ENCODE data around the gene RNF43. TPM values are rescaled to one million over a fixed set of nuclear protein-coding genes. Genes with fewer than 3 reads are reported as not detected.
A peak's percentile ranks its signal among the peaks of the same experiment; 100 is the strongest.

The RNF43 gene
- total and polyA plus RNA-seq, 2 of the 13 experiments (the other 11 are each of a cell fraction or from before 2014, with no cell fraction given), result 31.0 to 53.4 TPM

DNA sequence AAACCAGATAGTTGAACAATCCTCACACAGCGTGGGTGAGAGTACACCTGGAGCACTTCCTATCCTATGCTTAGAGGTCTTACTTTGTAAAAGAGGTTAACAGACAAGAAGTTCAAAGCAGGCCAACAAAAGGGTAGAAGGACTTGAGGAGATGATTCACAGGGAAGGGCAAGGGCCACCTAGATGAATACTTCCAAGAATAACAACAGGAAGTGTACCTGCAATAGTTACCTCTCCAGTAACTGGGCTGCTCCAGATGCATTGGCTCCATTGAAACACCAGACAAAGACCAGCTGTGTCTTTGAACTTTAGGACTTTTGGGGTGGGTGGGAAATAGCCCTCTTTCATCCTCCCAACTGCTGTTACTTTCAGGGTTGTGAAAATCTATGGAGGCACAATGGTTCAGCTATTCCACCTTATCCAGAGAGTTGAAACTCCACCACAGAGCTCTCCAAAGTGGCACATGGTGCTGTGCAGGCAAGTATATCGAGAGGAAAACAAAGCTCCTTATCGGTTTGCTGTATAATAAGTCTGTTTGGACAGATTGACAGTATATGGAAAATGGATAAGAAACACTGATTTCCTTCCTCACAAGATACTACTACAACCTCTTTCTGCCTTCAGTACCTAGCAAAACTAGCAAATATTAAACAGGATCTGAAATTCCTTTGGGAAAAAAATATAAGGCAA lies 22.7 kb downstream of the RNF43 start (continued):
- peak; percentile 78 for TF ChIP-seq ZKSCAN8 (CRISPR knock-in tag; IDR thresholded peaks at IDR 0.05; ENCODE audit: borderline replicate concordance)
- TF ChIP-seq ARHGAP35 (CRISPR knock-in tag; IDR thresholded peaks at IDR 0.05; ENCODE audit: borderline replicate concordance), result no peak
- TF ChIP-seq WIZ (CRISPR knock-in tag; IDR thresholded peaks at IDR 0.05), result no peak
- no peak for TF ChIP-seq NONO (IDR thresholded peaks at IDR 0.05)
- no peak for TF ChIP-seq NONO (CRISPR knock-in tag; conservative IDR thresholded peaks at IDR 0.05)
- no peak for TF ChIP-seq ZNF614 (CRISPR knock-in tag; IDR thresholded peaks at IDR 0.05; ENCODE audit: borderline replicate concordance)
- 0 out of 2 replicates have a peak, but pooled peaks have one; percentile 61 for TF ChIP-seq GLI4 (CRISPR knock-in tag; IDR thresholded peaks at IDR 0.05; ENCODE audit: borderline replicate concordance)
- 0 out of 2 replicates have a peak, but pooled peaks have one; percentile 44 for TF ChIP-seq ZNF264 (CRISPR knock-in tag; IDR thresholded peaks at IDR 0.05)
- no peak for TF ChIP-seq TOE1 (CRISPR knock-in tag; IDR thresholded peaks at IDR 0.05)
- TF ChIP-seq, protein P1, sequence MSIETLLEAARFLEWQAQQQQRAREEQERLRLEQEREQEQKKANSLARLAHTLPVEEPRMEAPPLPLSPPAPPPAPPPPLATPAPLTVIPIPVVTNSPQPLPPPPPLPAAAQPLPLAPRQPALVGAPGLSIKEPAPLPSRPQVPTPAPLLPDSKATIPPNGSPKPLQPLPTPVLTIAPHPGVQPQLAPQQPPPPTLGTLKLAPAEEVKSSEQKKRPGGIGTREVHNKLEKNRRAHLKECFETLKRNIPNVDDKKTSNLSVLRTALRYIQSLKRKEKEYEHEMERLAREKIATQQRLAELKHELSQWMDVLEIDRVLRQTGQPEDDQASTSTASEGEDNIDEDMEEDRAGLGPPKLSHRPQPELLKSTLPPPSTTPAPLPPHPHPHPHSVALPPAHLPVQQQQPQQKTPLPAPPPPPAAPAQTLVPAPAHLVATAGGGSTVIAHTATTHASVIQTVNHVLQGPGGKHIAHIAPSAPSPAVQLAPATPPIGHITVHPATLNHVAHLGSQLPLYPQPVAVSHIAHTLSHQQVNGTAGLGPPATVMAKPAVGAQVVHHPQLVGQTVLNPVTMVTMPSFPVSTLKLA (IDR thresholded peaks at IDR 0.05), result 0 out of 2 replicates have a peak, but pooled peaks have one; percentile 7
- TF ChIP-seq MXI1 (IDR thresholded peaks at IDR 0.05; ENCODE audit: borderline replicate concordance, low read depth, low read length), result no peak
- no peak for TF ChIP-seq BRCA1 (CRISPR knock-in tag; IDR thresholded peaks at IDR 0.05)
- peak; percentile 92; the same call in 1 of the 2 replicates for TF ChIP-seq ZNF644 (CRISPR knock-in tag; IDR thresholded peaks at IDR 0.05; ENCODE audit: low read depth)
- TF ChIP-seq, protein P2, sequence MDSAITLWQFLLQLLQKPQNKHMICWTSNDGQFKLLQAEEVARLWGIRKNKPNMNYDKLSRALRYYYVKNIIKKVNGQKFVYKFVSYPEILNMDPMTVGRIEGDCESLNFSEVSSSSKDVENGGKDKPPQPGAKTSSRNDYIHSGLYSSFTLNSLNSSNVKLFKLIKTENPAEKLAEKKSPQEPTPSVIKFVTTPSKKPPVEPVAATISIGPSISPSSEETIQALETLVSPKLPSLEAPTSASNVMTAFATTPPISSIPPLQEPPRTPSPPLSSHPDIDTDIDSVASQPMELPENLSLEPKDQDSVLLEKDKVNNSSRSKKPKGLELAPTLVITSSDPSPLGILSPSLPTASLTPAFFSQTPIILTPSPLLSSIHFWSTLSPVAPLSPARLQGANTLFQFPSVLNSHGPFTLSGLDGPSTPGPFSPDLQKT (CRISPR knock-in tag; IDR thresholded peaks at IDR 0.05; ENCODE audit: borderline replicate concordance), result no peak
- TF ChIP-seq DMAP1 (CRISPR knock-in tag; IDR thresholded peaks at IDR 0.05), result peak; percentile 26; the same call in 1 of the 2 replicates
- TF ChIP-seq, protein P3, sequence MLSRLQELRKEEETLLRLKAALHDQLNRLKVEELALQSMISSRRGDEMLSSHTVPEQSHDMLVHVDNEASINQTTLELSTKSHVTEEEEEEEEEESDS (CRISPR knock-in tag; IDR thresholded peaks at IDR 0.05; ENCODE audit: borderline replicate concordance), result no peak
- TF ChIP-seq TMF1 (CRISPR knock-in tag; IDR thresholded peaks at IDR 0.05; ENCODE audit: low read depth), result no peak
- TF ChIP-seq ZIK1 (CRISPR knock-in tag; IDR thresholded peaks at IDR 0.05; ENCODE audit: borderline replicate concordance, low read depth), result no peak
- no peak for TF ChIP-seq REXO4 (CRISPR knock-in tag; IDR thresholded peaks at IDR 0.05; ENCODE audit: borderline replicate concordance)
- 0 out of 4 replicates have a peak, but pooled peaks of 1 of the 2 experiments have one; percentile 58 for TF ChIP-seq KLF16 (CRISPR knock-in tag; IDR thresholded peaks at IDR 0.05)
- TF ChIP-seq, protein P4, sequence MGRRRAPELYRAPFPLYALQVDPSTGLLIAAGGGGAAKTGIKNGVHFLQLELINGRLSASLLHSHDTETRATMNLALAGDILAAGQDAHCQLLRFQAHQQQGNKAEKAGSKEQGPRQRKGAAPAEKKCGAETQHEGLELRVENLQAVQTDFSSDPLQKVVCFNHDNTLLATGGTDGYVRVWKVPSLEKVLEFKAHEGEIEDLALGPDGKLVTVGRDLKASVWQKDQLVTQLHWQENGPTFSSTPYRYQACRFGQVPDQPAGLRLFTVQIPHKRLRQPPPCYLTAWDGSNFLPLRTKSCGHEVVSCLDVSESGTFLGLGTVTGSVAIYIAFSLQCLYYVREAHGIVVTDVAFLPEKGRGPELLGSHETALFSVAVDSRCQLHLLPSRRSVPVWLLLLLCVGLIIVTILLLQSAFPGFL (CRISPR knock-in tag; IDR thresholded peaks at IDR 0.05), result no peak
- TF ChIP-seq, protein P5, sequence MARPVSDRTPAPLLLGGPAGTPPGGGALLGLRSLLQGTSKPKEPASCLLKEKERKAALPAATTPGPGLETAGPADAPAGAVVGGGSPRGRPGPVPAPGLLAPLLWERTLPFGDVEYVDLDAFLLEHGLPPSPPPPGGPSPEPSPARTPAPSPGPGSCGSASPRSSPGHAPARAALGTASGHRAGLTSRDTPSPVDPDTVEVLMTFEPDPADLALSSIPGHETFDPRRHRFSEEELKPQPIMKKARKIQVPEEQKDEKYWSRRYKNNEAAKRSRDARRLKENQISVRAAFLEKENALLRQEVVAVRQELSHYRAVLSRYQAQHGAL (CRISPR knock-in tag; IDR thresholded peaks at IDR 0.05; ENCODE audit: not compliant biosample characterization), result no peak
- TF ChIP-seq SALL1 (CRISPR knock-in tag; IDR thresholded peaks at IDR 0.05), result peak; percentile 61; the same call in 1 of the 2 replicates
- TF ChIP-seq SMC3 (IDR thresholded peaks at IDR 0.05; ENCODE audit: low read length), result peak; percentile 10; the same call in 1 of the 2 replicates
- TF ChIP-seq TRIM24 (CRISPR knock-in tag; IDR thresholded peaks at IDR 0.05), result no peak
- peak in 1 of 2 experiments; percentile 50; a peak in 1 of 4 replicates for TF ChIP-seq POLR2A (IDR thresholded peaks at IDR 0.05; ENCODE audit: insufficient read depth in 1 of 2, low read depth in 2 of 2, low read length in 2 of 2)
- 0 out of 2 replicates have a peak, but pooled peaks have one; percentile 51 for TF ChIP-seq ARNT2 (CRISPR knock-in tag; IDR thresholded peaks at IDR 0.05; ENCODE audit: low read depth)
